Measurements from ENCODE around the gene SH2D7. TPM values are rescaled to one million over a fixed set of nuclear protein-coding genes. Genes with fewer than 3 reads are reported as not detected.

The SH2D7 gene
- total and polyA plus RNA-seq, 2 experiments from 2014 or later, result 0.31 TPM; not detected in 1

DNA sequence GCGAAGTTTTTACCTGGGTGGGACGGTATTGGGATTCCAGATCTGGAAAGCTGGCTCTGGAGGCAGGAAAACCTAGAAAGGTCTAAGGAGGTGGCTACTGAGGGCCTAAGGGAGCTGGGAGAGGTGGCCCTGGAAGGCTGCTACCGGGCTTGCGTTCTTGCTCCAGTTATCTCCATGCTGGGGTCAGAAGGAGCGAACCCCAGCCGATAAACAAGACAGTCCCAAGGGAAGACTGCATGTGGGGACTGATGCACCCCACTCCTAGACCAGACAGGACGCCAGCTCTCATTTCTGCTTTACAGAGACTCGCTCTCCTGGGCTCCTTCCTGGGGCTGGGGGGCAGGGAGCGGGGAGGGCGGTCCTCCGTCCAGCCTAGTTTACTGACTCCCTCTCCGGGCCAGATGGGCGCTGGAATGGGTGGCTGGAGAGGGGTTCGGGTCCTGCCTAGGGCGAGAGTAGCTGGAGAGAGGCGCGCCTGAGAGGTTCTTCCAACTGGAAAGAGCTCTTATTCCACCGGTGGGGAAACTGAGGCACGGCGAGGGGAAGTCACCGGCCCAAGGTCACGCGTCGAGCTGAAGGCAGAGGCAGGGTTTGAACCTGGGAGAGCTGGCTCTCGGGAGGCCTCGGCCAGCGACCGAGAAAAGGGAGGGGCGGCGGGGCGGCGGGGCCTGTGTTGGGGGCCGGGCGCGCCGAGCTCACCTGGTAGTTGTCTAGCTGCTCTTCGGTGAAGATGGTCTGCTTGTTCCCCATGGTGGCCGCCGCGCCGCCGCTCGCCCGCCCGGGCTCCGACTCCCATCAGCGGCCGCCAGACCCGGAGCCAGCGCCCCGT, 38.3 kb downstream of the SH2D7 start:
- peak; percentile 66 for DNase-seq (ENCODE audit: low spot score)
- peak overlapping the region; percentile 90 for H3K4me2 ChIP-seq
- Mint-ChIP-seq H3K27ac (peak overlapping the region; percentile 80; the same call in 1 of the 2 replicates), H3K4me3 (peak overlapping the region; percentile 83), H3K4me1 (peaks cover 31% of the 10 kb centered on the region), H3K9me3 (no peaks in the 10 kb centered on the region), H3K27me3 (ENCODE audit: insufficient read depth, low read depth, poor library complexity) (peaks cover 8% of the 10 kb centered on the region), H3K36me3 (ENCODE audit: low read depth) (no peaks in the 10 kb centered on the region)
- H4K20me1 ChIP-seq (replicated peaks; ENCODE audit: insufficient read depth), result no peaks in the 10 kb centered on the region
- H3K79me2 ChIP-seq (replicated peaks; ENCODE audit: insufficient read depth), result peaks cover 3% of the 10 kb centered on the region; the same call in 1 of the 2 replicates
- H3K4me3 ChIP-seq, result peak overlapping the region; percentile 86
- 0 out of 2 replicates have a peak, but pooled peaks cover 6% of the 10 kb centered on the region for H3F3A ChIP-seq (replicated peaks; ENCODE audit: low read depth)
- TF ChIP-seq REST (IDR thresholded peaks at IDR 0.05; ENCODE audit: unreplicated experiment), result no peak
- no peak for TF ChIP-seq ZNF114 (CRISPR knock-in tag; IDR thresholded peaks at IDR 0.05)
- TF ChIP-seq POLR2AphosphoS5 (IDR thresholded peaks at IDR 0.05; ENCODE audit: low read depth), result no peak
- TF ChIP-seq STAT1 (IDR thresholded peaks at IDR 0.05; ENCODE audit: unreplicated experiment), result no peak
- TF ChIP-seq, protein P1, sequence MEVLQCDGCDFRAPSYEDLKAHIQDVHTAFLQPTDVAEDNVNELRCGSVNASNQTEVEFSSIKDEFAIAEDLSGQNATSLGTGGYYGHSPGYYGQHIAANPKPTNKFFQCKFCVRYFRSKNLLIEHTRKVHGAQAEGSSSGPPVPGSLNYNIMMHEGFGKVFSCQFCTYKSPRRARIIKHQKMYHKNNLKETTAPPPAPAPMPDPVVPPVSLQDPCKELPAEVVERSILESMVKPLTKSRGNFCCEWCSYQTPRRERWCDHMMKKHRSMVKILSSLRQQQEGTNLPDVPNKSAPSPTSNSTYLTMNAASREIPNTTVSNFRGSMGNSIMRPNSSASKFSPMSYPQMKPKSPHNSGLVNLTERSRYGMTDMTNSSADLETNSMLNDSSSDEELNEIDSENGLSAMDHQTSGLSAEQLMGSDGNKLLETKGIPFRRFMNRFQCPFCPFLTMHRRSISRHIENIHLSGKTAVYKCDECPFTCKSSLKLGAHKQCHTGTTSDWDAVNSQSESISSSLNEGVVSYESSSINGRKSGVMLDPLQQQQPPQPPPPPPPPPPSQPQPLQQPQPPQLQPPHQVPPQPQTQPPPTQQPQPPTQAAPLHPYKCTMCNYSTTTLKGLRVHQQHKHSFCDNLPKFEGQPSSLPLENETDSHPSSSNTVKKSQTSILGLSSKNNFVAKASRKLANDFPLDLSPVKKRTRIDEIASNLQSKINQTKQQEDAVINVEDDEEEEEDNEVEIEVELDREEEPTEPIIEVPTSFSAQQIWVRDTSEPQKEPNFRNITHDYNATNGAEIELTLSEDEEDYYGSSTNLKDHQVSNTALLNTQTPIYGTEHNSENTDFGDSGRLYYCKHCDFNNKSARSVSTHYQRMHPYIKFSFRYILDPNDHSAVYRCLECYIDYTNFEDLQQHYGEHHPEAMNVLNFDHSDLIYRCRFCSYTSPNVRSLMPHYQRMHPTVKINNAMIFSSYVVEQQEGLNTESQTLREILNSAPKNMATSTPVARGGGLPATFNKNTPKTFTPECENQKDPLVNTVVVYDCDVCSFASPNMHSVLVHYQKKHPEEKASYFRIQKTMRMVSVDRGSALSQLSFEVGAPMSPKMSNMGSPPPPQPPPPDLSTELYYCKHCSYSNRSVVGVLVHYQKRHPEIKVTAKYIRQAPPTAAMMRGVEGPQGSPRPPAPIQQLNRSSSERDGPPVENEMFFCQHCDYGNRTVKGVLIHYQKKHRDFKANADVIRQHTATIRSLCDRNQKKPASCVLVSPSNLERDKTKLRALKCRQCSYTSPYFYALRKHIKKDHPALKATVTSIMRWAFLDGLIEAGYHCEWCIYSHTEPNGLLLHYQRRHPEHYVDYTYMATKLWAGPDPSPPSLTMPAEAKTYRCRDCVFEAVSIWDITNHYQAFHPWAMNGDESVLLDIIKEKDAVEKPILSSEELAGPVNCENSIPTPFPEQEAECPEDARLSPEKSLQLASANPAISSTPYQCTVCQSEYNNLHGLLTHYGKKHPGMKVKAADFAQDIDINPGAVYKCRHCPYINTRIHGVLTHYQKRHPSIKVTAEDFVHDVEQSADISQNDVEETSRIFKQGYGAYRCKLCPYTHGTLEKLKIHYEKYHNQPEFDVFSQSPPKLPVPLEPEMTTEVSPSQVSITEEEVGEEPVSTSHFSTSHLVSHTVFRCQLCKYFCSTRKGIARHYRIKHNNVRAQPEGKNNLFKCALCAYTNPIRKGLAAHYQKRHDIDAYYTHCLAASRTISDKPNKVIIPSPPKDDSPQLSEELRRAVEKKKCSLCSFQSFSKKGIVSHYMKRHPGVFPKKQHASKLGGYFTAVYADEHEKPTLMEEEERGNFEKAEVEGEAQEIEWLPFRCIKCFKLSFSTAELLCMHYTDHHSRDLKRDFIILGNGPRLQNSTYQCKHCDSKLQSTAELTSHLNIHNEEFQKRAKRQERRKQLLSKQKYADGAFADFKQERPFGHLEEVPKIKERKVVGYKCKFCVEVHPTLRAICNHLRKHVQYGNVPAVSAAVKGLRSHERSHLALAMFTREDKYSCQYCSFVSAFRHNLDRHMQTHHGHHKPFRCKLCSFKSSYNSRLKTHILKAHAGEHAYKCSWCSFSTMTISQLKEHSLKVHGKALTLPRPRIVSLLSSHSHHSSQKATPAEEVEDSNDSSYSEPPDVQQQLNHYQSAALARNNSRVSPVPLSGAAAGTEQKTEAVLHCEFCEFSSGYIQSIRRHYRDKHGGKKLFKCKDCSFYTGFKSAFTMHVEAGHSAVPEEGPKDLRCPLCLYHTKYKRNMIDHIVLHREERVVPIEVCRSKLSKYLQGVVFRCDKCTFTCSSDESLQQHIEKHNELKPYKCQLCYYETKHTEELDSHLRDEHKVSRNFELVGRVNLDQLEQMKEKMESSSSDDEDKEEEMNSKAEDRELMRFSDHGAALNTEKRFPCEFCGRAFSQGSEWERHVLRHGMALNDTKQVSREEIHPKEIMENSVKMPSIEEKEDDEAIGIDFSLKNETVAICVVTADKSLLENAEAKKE (CRISPR knock-in tag; IDR thresholded peaks at IDR 0.05), result no peak
- TF ChIP-seq EZH2 (IDR thresholded peaks at IDR 0.05; ENCODE audit: low read depth, unreplicated experiment), result no peak
- TF ChIP-seq ZNF331 (CRISPR knock-in tag; IDR thresholded peaks at IDR 0.05; ENCODE audit: low read depth), result no peak
- no peak for TF ChIP-seq JUNB (IDR thresholded peaks at IDR 0.05; ENCODE audit: unreplicated experiment)
- no peak for TF ChIP-seq NANOG (IDR thresholded peaks at IDR 0.05; ENCODE audit: borderline replicate concordance)
- no peak for TF ChIP-seq EZH2phosphoT487 (IDR thresholded peaks at IDR 0.05; ENCODE audit: unreplicated experiment)
- TF ChIP-seq CREB1 (CRISPR knock-in tag; IDR thresholded peaks at IDR 0.05; ENCODE audit: low read depth), result no peak
- no peak for TF ChIP-seq CTCF (conservative IDR thresholded peaks at IDR 0.05; ENCODE audit: low read depth in 2 of 2)
- TF ChIP-seq, protein P2, sequence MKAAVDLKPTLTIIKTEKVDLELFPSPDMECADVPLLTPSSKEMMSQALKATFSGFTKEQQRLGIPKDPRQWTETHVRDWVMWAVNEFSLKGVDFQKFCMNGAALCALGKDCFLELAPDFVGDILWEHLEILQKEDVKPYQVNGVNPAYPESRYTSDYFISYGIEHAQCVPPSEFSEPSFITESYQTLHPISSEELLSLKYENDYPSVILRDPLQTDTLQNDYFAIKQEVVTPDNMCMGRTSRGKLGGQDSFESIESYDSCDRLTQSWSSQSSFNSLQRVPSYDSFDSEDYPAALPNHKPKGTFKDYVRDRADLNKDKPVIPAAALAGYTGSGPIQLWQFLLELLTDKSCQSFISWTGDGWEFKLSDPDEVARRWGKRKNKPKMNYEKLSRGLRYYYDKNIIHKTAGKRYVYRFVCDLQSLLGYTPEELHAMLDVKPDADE (IDR thresholded peaks at IDR 0.05), result no peak
- H2AFZ ChIP-seq, result peak overlapping the region; percentile 84
- H3K27ac ChIP-seq (ENCODE audit: low read depth), result no peak overlapping the region
- peaks cover 20% of the 10 kb centered on the region; the same call in 1 of the 2 replicates for H3K4me1 ChIP-seq (ENCODE audit: insufficient read depth)
- H3K36me3 ChIP-seq (ENCODE audit: insufficient read depth), result no peaks in the 10 kb centered on the region
- ATAC-seq, result peak; percentile 34
- no peaks in the 10 kb centered on the region for H3K27me3 ChIP-seq (ENCODE audit: insufficient read depth)
- H3K9me2 ChIP-seq (ENCODE audit: insufficient read depth), result no peaks in the 10 kb centered on the region
